SU-DHL-6 (cell line): ENCODE data around the gene RGS7.

Experiments
- CTCF ChIP-seq: fragments of 200-600 bp; sonication (generic); IDR thresholded peaks from one replicate; pipeline ENCODE4 v1.5.1; 2017; ENCODE audit warnings: antibody characterized with exemption, mild to moderate bottlenecking, low read length, moderate library complexity; ENCODE audit not compliant: insufficient read depth, poor library complexity, severe bottlenecking
- EZH2phosphoT487 ChIP-seq: fragments of 200-600 bp; sonication (generic), shearing (Covaris generic); conservative IDR thresholded peaks from 2 replicates; pipeline ENCODE4 v1.6.1; 2018; ENCODE audit warnings: mild to moderate bottlenecking, antibody characterized with exemption, low read length, moderate library complexity, mixed read lengths

GRCh38 chr1:241109039-241109438 is 248.0 kb downstream of the RGS7 start:
- no peak for TF ChIP-seq EZH2phosphoT487
- no peak for TF ChIP-seq CTCF
